ENCODE measurements around the gene AHNAK.

AHNAK gene

DNA sequence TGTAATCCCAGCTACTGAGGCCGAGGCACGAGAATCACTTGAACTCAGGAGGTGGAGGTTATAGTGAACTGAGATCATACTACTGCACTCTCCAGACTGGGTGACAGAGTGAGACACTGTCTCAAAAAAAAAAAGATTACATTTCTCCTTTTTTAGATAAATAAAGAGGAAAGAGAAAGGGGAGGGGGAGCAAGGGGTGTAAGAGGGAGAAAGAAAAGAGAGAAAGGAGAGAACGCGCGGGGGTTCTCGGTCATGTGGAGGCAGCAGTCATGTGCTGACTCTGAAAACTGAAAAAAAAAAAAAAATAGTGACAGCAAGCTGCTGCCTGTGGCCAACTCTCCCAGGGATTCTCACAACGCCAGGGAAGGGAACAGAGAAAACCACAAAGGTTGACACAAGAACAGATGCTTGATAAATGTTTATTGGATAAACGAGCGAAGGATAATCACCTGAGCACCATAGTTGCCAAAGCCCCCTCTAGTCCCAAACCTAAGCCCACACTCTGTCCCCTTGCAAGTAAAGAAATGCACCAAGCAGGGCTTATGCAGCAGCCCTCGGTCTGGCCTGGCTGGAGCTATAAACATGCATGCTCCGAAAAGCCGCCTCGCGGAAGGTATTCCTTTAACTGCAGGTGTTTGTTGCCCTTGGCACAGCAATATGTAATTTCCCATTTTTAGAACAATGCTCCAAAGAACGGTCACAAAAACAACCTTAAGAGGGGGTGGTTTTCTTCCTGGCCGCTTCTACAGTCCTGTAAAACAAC lies 113.3 kb downstream of the AHNAK start:
- DNase-seq (ENCODE audit: low spot score): no peak

DNA sequence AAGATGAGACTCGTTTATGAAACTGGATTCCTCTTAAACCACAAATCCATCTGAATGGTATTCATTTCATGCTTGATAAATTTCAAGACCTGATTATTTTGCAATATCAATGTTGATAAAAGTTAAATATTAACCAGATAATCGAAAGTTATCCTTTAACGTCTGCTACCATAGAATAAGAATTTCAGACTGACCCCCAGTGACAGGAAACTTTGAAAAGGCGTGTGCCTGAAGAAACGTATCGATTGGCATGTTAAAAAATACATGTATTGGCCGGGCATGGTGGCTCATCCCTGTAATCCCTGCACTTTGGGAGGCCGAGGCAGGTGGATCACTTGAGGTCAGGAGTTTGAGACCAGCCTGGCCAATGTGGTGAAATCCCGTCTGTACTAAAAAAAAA lies 113.9 kb downstream of the AHNAK start:
- DNase-seq (ENCODE audit: low spot score): no peak

DNA sequence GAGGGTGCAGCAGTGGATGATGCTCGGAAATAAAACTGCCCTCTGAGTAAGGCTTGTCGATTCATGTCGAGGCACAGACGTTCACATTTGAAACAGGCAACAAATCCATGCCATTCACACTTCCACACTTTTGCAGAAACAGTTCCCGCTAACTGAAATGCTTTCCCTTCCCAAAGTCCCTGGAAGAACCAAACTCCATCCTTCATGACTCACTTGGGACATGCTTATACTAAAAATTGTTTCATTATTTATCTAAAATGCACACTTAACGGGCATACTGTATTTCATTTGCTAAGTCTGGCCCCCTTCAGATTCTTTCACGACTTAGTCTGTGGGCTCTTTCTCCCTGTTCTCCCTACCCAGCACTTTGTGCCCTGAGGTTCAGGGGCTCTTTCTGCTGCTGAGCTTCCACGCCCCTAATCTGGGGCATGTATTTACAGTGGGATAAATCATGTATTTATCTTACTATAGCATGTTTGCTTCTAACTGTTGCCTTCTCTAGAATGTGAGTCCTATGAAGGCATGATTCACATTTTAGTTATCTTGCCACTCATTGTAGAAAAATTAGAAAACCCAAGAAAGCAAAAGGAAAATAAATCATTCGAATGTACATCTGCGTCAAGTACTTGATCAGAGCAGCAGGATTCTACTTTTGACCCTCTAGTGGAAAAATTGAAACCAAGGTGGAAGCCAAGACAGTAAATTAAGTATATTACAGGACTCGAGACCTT lies 115.3 kb downstream of the AHNAK start:
- DNase-seq (ENCODE audit: low spot score): no peak

DNA sequence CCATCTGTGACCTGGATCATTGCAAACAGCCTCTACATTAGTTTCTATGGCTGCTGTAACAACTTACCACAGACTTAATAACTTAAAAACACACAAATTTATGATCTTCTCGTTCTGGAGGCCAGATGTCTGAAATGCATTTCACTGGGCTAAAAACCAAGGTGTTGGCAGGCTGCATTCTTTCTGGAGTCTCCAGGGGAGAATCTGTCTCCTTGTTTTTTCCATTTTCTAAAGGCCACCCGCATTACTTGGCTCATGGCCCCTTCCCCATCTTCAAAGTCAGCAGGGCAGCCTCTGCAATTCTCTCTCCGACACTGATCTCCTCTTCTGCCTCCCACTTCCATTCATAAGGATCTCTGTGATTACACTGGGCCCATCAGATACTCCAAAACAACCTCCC lies 116.2 kb downstream of the AHNAK start:
- DNase-seq (ENCODE audit: low spot score): no peak

DNA sequence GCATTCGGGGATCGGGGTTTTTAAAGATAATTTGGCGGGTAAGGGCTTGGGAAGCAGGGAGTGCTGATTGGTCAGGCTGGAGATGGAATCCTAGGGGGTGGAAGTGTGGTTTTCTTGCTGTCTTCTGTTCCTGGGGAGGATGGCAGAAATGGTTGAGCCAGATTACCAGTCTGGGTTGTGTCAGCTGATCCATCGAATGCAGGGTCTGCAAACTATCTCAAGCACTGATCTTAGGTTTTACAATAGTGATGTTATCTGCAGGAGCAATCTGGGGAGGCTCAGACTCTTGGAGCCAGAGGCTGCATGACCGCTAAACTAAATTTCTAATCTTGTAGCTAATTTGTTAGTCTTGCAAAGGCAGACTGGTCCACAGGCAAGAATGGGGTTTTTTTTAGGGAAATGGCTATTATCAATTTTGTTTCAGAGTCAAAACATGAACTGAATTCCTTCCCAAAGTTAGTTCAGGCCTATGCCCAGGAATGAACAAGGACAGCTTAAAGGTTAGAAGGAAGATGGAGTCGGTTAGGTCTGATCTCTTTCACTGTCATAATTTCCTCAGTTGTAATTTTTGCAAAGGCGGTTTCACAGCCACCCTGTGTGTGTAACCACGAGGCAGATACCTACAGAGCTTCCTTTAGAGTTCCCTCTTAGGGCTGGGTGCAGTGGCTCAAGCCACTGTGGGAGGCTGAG lies 117.6 kb downstream of the AHNAK start:
- DNase-seq (ENCODE audit: low spot score): no peak

DNA sequence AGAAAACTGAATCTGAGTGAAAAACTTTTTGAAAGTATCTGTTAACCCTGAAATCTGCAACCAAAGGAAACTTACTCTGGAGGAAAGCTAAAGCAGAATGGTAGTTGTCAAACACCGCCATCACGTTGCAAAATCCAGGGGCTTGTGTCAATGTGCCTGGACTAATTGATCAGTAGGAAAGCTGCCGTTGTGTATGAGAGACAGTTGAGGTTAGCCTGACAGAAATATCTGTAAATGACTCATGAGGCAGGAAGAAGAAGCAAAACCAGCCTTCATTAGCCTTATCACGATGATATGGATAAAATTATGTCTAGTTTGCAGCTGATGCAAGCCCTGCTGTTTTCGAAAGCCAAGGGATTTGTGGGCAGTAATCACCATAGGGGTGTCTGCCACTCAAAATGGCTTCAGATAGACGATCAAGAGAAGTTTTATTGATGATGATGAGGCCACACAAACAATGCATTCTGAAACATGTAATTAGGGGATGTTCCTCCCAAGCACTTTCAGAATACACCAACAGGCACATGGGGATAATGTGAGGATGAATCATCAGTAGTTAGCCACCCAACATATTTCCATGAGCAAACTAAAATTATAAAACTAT lies 118.9 kb downstream of the AHNAK start:
- DNase-seq (ENCODE audit: low spot score): no peak

DNA sequence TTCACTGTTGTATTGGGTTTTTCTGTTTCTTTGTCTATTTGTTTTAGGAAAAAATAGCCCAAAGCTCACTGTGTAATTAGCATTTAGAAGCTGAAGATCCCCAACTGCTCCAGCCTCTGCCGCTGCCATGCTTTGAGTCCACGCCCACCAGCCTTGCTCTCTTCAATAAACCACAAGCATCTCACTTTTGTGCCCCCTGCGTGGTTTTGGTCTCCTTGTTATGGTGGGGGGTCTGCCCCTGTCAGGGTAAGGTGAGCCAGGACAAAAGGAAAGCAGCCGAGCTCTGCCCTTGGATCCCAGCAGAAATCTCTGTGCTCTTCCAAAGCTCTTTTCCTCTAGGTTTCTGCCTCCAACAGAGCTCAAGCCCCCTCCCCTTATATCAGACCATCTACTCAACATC lies 123.6 kb downstream of the AHNAK start:
- no peak for DNase-seq (ENCODE audit: low spot score)

DNA sequence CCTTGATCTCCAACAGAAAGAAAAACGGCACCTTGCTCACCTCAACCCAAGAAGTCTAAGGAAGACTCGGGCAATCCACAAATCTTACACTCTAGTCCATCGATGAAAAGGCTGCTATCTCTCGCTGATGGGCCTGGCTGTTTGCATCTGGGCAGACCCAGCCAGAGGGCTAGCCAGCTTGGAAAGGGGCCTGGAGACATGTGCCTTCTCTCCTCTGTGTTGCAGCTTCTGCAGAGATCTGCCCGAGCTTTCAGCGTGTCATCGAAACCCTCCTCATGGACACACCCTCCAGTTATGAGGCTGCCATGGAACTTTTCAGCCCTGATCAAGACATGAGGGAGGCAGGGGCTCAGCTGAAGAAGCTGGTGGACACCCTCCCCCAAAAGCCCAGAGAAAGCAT lies 124.6 kb downstream of the AHNAK start:
- no peak for DNase-seq (ENCODE audit: low spot score)

DNA sequence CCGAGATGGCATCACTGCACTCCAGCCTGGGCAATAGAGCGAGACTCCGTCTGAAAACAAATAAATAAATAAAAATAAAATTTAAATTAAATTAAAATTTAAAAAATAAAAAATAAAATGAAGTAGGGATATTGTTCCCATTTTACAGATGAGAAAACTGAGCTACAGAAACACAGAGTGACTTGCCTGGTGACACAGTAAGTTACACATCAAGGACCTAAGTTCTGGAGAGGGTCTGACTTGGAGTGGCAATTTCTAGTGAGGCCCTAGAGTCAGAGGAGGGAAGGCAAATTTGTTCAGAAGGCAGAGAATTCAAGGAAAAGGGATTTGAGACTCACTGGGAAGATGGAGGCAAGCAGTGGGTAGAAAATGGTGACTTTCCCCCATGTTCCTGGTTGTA lies 125.7 kb downstream of the AHNAK start:
- no peak for DNase-seq (ENCODE audit: low spot score)

DNA sequence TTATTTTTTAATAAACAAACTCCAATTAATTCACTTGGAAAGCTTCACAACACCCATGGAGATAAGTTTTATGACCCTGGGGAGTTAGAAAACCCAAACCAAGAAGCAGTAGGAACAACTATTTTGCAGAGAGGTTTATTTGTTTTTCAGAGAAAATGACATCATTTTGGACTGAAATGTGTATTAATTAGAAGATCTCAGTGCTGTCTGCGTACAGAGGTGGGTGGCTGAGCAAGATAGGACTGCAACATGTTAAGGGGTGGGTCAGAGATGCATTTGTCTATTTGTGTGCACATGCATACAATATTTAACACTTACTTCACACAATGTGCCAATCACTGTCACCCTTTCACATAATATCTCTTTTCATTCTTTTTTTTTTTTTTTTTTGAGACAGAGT lies 126.7 kb downstream of the AHNAK start:
- no peak for DNase-seq (ENCODE audit: low spot score)

DNA sequence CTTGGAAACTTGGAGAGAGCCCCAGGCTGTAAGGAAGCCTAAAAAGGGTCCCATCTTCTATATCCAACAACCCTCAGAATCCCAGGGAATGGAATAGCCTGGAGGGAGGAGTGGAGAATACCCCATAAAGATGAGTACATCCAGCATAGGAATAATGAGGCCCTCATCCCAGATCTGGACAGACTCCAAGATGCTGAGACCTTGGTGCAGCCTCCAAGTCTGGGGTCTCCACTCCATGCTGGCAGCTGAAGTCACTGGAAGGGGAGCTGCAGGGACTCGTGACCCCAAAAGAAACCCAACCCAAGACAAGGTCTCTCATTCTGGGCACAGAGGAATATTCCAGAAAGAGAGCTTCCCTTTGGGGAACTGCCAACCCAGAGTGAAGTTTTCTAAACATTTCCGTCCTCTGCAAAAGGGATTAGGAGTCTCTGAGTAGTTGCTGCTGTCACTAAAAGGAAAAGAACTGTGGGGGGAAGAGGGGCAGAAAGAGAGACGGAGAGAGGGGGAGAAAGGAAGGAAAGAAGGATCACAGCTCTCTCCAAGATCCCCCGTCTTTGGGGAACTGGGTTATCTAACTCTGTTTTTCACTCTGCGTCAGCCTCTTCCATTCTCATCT lies 127.2 kb downstream of the AHNAK start:
- no peak for DNase-seq (ENCODE audit: low spot score)

DNA sequence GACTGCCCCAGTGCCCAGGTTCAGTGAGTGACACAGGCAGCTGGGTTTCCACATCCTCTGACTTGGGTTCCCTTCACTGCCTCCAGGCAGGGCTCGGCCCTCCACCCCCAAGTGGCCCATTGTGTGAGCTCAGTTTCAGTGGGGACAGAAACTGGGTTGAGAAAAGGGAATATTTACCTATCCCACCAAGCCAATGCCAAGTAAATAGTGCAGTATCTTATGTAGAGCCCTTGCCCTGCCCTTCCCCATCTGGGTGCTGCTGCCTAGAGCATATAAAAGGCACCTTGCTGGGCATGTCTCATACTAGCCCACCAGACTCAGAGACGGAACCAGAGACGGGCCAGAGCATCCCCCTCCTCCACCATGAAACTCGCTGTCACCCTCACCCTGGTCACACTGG lies 127.9 kb downstream of the AHNAK start, which contains the start of gene SCGB1A1:
SCGB1A1 (plus strand) TSS at position 301 of the 400 bp plus-strand sequence; CDS start at position 364, 63 bp downstream.
- DNase-seq (ENCODE audit: low spot score): no peak

DNA sequence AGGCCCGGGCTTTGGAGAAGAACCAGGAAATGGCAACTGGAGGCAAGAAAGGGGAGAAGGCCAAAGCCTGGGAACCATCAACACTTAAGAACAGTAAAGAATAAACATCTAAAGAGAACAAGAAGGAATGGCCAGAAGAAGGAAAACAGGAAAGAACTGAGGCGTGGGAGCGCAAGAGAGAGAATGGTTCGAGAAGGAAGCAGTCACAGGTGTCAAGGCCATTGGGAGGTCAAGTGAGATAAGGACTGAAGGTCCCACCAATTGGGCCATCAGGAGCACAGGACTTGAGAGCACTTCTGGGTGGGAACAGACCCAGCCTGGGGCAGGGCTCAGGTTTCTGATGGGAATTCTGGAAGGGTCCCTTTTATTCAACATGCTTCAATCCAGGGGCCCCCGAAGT lies 128.5 kb downstream of the AHNAK start:
- DNase-seq (ENCODE audit: low spot score): no peak

DNA sequence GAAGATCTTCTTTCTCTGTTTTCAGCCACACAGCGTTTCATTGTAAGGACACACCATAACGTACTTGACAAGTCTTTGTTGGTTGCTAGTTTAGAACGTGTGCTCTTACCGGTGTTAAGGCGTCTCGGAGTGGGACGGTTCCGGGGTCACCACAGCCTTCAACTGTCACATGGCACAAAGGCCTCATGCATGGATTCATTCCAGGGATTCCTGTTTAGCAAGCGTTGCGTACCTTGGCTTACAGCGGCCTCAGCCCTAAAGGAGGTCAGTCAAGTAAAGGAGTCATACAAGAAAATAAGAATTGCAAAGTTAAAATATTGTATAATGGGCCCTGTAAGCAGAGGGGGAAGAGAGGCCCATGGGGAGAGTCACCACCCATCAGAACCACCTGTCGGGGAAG lies 130.0 kb downstream of the AHNAK start:
- no peak for DNase-seq (ENCODE audit: low spot score)

DNA sequence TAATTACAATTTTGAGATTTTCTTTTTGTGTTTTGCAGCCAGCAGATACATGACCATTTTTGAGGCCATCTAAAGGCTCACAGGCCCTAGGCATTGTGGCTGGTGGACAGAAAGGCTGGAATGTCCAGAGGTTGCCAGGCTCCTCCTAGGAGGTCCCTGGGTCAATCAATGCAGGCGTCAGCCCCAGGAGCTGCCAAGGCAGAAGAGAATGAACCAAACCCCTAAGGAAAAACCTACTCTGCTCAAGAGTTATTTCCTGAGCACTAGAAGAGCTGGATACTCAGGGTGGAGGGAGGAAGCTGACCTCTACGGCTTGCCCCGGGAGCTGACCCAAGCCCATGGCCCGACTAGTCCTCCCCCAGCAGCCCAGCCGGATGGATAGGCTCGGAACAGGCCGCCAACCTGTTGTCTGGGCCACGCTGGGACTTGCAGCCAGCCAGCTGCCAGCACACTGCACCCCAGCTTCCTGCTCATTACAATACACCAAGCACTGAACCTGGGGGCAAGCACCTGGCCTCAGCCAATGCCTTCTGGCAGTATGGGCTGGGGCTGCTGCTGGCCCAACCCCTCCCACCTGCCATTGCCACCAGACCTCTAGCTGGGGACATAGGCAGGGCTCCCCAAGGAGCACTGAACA lies 133.4 kb downstream of the AHNAK start:
- no peak for DNase-seq (ENCODE audit: low spot score)

DNA sequence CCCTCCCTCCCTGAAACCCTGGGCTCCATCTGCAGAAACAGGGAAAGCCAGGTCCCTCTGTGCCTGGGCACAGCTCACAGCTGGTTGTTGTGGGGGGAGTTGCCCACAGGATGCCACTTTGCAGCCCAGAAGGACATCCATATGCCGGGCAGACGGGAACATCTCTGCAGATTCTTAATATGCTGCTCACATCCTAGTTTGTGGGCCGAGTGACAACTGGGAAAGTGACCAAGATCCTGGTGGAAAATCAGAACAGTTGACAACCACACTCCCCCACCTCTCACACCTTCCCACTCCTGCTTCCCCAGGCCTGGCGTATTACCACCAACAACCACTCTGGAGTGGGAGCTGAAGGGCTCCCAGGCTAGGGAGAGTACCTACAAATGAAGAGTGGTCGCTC lies 135.1 kb downstream of the AHNAK start:
- no peak for DNase-seq (ENCODE audit: low spot score)

DNA sequence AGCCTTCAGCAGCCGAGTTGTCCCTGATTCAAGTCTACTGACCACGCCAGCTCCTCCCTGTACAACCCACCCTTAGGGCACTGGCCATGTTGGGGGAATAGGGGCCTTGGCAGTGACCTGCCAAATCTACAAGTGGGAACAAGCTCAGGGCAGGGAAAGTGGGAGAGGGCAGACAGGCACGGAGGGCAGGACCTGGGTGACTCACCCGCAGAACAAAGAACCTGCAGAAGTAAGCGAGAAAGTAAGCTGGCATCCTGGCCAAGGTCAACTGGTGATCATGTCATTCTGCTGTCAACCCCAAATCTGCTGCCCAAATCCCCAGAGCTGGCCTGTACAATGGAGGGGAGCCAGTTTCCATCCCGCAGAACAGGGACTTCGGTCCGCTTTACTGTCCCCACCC lies 135.6 kb downstream of the AHNAK start:
- no peak for DNase-seq (ENCODE audit: low spot score)

DNA sequence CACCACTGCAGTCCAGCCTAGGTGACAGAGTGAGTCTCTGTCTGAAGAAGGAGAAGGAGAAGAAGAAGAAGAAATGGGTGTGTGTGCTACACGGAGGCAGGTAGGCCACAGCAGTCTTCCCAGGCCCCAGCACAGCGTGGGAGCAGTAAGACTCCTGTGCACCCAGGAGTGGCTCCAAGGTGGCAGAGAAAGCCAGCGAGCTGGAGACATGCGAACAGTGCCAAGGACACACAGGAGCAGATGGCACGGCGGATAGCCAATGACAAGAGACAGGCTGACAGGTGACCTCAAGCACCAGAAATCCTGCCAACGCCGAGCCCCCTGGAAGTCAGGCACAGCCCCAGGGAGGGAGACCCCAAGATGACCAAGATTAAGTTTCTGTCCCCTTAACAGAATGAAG lies 136.8 kb downstream of the AHNAK start:
- DNase-seq (ENCODE audit: low spot score): no peak

DNA sequence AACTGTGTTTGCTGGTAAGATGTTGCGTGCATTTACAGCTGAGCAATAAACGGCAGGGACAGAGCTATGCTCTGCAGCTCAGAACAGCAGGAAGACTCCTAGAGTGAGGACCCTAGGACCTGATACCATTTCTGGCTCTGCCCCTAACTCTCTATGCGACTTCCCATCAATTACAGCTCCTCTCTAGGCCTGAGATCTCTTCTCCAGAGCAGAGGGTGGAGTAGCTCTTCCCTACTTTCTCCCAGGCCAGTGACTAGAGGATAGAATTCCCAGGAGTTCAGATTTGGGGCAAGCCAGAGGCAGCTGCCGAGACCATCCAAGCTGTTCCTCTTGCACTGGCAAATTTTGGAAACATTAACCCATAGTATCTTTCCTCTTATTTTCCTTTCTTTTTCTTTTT lies 140.6 kb downstream of the AHNAK start:
- DNase-seq (ENCODE audit: low spot score): no peak

DNA sequence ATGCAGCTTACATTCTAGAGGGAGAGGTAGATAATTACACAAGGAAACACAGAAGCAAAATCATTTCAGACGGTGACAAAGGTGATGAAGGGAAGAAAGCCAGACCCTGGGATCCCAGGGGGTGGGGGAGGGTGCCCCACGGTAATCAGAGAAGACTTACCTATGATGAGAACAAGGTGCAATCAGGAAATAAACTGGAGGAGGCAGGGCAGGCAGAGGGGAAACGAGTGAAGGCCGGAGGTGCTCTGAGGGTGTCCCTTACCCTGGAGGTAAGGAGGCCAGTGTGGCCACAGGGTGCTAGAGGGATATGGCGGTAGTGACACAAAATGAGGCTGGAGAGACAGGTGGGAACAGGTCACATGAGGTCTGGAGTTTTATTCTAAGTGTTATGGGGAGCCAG lies 141.7 kb downstream of the AHNAK start:
- DNase-seq (ENCODE audit: low spot score): no peak

DNA sequence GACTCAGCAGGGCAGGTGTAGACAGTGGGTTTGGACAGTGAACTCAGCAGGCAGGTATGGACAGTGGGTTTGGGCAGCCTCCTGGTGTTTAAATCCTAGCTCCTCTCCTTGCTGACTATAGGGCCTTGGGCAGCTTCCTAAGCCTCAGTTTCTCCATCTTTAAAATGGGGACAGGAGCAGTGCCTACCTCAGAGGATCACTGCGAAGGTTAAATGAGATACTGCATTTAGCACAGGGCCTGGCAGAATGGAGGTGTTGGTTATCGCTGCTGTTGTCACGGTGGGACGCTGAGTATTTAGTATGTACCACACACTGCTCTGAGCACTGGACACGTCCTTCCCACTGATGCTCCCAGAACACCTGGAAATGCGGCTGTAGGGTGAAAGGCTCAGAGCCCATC lies 142.2 kb downstream of the AHNAK start:
- DNase-seq (ENCODE audit: low spot score): no peak
